DMS53 treated with DMSO at 0.1 percent for 48 hours (cell line): ENCODE results near the gene HSPA6.
"Not testable (repeated sequence)": the region's sequence is repeated elsewhere in the genome, so short reads cannot be mapped to it uniquely, and the experiment has no call there.

Source experiments
- DNase-seq: peaks from one replicate; lab custom pipeline; 2025; ENCODE audit not compliant: unreplicated experiment; lab: John Stamatoyannopoulos, UW

Gene HSPA6

DNA sequence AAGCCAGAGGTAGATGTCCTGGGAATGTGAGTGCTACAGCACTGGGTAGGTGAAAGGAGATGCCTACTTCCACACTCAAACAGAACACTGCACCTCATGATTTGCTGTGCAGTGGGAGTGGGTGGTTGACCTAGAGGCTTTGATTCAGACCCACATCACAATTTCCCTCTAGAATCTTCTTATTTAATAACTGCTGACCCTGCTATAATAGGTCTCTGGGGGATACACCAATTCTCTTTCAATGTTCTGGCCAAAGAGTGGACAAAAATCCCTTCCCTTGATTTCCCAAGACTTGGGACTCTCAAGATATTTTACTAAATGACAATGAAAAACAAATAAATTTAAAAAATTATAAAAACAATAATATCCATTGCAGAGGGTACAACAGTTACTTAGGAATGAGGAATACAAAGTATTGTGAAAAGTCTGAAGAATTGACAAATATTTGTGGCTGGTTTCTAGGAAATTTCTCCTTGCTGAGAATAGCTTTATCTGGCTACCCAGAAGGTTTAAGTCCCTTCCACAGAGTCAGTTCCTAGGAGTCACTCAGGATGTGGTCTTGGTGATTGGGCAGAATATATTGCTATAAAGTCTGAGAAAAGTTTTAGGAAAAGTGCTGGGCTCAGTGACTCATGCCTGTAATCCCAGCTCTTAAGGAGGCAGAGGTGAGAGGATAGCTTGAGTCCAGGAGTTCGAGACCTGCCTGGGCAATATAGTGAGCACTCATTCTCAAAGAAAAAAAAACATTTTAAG is 21.5 kb upstream of the HSPA6 start:
- DNase-seq = no peak

DNA sequence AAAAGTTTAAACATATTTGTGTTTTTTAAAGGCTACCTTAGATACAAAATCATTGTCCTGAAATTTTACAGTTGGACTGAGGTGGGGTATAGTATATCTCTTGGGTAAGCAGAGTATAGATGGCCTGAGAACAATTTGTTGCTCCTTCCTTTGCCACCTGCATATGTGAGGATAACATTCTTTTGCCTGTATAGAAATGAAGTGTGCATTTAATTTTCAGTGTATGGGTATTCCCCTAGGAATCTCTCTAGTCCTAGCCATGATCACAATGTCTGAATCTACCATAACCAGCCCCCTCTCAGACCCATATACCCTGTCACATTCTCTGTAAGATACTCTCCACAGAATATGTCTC is 21.0 kb upstream of the HSPA6 start:
- no peak for DNase-seq

DNA sequence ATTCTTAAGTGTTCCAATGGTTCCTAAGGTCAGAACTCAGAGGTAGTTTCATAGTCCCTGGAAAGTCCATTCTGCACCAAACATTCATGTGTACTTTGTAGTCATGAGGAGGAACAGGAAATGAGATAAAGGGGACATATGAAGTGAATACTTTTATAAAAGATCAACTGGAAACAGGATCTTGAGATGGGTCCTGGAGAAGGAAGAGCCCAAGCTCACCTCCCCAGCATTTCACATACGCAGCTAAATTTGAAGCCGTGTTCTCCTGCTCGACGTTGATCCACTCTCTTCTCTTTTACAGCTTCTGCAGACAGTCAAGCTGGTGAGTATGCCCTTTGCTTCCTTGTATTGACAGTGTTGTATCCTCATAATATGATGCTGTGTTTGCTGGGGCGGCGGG is 18.7 kb upstream of the HSPA6 start:
- DNase-seq = no peak

DNA sequence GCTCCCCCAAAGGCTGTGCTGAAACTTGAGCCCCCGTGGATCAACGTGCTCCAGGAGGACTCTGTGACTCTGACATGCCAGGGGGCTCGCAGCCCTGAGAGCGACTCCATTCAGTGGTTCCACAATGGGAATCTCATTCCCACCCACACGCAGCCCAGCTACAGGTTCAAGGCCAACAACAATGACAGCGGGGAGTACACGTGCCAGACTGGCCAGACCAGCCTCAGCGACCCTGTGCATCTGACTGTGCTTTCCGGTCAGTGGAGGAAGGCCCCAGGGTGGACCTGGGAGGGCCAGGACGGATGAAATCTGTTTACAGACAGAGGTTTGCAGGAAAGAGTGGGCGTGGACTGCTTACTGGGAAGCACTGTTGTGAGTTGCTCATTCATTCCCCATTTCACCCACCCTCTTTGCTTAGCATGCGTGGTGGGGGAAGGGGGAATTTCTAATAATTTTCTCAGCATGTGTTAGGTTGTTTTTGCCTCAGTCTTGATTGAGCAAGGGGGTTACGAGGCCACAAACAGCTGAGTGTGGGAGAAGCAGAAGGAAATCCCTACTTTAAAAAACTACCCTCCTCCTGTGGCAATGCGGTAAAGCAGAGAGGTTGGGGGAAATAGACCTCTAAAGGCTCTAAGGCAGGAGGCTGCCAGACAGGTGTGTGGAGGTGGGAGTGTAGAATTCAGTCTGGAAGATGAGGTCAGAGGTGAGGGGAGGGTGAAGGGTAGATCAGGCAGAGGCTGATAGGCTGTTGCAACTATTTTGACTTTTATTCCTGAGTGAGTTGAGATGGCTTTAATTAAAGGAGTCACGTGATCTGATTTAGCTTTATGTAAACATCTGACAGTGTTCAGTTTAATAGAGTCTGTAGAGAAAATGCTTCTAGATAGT is 17.8 kb upstream of the HSPA6 start:
- DNase-seq = no peak

DNA sequence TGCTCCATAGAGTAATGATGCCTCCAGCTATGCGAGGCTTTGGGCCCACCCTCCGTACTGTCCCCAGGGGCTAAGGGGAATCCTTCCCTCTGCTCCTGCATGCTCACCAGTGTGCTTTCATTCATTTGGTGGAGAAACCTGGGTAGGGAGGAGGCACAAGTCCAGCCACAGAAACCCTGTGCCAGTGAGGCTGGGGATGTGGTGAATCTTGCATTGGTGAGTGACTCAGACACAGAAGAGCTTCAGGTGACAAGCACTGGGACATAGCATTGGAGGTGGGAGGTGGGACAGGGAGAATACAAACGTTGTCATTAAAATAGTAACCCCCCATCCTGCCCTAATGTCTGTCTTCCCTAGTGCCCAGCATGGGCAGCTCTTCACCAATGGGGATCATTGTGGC is 13.9 kb upstream of the HSPA6 start:
- DNase-seq = no peak

DNA sequence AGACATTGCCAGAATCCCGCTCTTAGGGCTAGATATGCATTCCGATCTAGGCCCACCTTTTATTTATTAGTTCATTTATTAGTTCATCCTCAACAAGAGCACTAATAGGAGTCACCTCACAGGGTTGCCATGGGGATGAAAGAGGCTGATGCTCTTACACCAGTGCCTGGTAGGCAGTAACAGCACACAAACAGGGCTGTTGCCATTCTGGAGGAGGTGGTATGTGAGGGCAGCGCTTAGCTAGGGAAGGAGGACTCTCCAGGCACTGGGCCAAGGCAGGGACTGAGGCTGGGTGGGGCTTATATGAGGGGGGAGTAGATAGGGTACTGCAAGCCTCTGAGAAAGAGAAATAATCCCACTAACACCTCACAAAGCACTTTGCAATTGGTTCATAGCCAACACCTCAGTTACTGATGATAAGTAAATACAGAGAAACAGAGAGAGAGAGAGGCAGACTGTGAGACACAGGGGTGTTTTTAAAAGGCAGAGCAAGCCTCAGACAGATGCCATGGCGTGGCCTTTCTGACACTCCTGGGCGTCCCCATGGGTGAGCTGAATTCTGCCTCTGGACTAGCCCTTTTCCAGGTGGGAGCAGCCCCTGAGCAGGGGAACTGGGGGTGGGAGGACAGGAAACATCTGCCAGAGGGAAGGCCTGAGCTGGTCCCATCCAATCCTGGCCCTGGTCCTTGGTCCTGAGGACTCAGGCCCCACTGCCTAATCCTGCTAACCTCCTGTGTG is 13.2 kb upstream of the HSPA6 start:
- no peak for DNase-seq

DNA sequence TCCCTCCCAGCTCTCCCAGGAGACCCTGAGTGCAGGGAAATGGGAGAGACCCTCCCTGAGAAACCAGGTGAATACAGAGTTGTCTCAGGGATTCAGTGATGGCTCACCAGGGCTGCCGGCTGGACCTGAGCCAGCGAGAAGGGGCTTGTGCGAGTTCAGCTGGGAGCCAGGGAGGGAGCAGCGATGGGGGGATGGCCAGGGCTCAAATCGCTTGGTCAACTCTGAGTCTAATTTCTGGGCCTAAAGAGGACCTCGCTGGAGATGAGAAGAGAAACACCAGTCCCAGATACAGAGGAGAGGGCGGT is 12.6 kb upstream of the HSPA6 start:
- DNase-seq = no peak

DNA sequence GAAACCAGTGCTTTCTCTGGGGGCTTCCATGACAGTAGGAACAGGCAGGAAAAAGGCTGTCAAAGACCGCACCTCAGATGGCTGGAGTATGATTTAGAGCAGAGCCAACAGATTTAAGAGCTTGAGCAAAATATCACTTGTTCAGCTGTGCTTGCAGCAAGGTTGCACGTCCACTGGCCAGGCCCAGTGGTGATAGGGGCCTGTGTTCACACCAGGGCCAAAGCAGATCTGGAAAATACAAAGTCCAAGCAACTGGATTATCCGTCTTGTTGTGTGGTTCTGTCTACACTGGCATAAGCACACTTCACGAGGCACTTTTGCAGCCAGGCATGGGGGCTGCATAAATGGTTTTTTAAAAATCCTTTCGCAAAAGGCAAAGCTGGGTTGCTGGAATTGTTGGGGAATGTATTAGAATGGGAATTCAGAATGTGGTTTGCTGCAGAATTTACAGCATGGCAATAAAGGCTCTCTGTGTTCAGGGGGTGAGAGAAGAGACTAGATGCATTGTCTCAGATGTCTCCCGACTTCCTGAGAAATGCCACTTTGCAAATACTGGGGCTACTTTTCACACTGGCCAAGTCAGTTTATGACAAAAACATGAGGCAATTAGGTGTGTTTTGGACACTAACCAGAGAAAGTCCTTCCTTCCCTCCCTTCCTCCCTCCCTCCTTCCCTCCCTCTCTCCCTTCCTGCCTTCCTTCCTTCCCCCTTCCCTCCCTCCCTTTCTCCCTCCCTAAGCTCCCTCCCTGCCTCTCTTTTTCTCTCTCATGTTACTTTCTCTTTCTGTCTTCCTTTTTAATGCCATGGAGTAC is 11.5 kb upstream of the HSPA6 start:
- not testable (repeated sequence) for DNase-seq

DNA sequence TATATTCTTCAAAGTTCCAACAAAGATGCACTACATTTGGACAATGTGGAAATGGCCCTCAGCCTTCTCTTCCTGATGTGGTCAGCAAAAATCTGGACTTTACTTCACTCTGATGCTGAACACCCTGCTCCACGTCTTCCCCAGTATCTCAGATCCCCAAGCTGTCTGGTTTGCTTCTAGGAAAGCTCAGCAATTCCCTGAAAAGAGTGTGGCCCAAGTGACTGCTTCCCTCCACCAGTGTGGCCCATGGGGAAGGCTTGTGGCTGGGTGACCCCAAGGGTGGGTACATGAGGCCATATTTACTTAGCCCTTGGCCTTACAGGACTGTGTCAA is 10.9 kb upstream of the HSPA6 start:
- DNase-seq = not testable (repeated sequence)

DNA sequence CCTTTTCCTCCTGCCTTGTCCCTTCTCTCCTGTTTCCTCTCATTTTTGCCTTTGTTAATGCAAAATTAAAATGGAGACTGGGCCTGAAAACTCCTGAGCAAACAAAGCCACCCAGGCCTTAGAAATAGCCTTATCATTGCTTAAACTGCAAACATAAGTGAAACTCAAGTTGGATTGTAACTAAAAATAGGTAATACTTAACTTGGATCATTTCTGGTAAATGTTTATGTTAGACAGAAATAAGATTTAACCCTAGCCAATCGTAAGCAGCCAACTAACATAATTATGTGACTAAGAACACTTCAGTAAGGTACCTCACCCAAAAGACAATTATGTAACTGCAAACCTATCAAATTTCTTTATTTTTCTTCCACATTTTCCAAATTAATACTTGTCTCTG is 10.4 kb upstream of the HSPA6 start:
- DNase-seq = not testable (repeated sequence)

DNA sequence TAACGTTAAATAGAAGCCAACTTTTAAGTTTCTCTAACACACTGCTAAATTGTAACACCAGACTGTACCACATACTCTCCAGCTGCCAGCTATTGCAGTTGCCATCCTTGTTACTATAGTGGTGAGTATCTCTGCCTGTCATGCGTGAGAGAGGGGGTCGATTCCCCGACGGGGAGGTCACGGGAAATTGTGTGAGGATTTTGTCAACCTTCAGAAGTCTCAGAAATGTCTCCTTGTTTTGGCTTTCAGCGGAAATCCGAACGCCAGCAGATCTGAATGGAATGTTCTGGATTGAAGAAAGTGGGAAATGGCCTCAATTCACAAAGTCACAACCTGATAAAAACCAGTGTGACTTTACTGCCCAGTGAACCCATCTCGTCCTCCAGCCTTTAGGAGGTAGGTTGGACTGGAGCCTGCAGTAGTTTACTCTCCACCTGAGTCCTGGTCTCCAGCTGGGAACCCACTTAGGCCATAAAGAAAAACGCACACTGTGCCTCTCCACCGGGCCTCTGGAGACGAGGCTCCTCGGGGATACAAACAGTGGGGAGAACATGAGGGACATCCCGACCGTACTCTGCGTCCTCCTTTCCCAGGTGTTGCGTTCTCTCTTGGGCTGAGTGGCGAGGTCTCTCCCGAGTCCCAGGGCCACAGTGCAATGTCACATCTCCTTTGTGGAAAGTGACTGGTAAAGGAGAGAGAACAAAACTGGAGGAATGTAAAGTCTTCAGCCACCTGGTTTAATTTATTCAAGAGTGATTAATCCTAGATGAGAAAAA is 1.1 kb upstream of the HSPA6 start:
- DNase-seq = not testable (repeated sequence)

DNA sequence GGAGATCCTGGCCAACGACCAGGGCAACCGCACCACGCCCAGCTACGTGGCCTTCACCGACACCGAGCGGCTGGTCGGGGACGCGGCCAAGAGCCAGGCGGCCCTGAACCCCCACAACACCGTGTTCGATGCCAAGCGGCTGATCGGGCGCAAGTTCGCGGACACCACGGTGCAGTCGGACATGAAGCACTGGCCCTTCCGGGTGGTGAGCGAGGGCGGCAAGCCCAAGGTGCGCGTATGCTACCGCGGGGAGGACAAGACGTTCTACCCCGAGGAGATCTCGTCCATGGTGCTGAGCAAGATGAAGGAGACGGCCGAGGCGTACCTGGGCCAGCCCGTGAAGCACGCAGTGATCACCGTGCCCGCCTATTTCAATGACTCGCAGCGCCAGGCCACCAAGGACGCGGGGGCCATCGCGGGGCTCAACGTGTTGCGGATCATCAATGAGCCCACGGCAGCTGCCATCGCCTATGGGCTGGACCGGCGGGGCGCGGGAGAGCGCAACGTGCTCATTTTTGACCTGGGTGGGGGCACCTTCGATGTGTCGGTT is 477 bp downstream of the HSPA6 start:
- DNase-seq = not testable (repeated sequence)

DNA sequence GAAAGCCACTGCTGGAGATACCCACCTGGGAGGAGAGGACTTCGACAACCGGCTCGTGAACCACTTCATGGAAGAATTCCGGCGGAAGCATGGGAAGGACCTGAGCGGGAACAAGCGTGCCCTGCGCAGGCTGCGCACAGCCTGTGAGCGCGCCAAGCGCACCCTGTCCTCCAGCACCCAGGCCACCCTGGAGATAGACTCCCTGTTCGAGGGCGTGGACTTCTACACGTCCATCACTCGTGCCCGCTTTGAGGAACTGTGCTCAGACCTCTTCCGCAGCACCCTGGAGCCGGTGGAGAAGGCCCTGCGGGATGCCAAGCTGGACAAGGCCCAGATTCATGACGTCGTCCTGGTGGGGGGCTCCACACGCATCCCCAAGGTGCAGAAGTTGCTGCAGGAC is 981 bp downstream of the HSPA6 start:
- not testable (repeated sequence) for DNase-seq

DNA sequence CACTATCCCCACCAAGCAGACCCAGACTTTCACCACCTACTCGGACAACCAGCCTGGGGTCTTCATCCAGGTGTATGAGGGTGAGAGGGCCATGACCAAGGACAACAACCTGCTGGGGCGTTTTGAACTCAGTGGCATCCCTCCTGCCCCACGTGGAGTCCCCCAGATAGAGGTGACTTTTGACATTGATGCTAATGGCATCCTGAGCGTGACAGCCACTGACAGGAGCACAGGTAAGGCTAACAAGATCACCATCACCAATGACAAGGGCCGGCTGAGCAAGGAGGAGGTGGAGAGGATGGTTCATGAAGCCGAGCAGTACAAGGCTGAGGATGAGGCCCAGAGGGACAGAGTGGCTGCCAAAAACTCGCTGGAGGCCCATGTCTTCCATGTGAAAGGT is 1.6 kb downstream of the HSPA6 start:
- DNase-seq = not testable (repeated sequence)

DNA sequence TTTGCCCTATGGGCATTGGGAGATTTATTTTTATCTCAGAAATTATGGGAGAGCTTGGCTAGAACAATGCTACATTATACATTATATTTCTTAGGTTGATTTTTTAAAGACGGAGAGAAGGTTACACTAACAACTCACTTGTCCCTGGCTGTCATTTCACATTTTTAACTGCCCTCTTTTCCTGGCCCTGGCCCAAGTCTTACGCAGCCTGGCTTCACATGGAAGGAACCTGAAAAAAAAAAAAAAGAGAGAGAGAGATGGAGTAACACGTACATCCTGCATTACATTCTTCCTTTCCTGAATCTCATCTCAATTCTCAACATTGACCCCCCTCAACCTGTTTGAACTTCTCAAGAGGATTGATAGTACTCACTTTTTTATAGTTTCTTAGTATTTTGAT is 4.2 kb downstream of the HSPA6 start:
- not testable (repeated sequence) for DNase-seq

DNA sequence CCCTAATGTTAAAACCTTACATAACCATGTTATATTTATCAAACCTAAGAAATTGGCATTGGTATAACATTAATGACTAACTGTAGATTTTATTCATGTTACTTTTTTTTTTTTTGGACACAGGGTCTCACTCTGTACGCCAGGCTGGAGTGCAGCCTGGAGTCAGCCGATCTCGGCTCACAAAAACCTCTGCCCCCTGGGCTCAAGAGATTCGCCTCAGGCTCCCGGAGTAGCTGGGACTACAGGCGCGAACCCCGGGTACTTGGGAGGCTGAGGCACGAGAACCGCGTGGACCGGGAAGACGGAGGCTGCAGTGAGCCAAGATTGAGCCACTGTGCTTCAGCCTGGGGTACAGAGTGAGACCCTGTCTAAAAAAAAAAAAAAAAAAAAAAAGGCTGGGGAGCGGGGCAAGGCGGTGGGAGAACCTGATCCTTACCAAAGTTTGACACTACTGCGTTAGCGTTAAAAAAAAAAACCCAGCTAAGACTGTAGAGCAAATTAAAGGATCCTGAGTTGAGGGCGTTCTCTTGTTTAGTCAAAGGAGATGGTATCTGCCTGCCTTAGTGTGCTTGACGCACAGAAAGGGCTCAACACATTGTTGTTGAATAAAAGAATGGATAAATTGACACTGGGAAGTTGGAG is 5.2 kb downstream of the HSPA6 start:
- peak; percentile 67 for DNase-seq

DNA sequence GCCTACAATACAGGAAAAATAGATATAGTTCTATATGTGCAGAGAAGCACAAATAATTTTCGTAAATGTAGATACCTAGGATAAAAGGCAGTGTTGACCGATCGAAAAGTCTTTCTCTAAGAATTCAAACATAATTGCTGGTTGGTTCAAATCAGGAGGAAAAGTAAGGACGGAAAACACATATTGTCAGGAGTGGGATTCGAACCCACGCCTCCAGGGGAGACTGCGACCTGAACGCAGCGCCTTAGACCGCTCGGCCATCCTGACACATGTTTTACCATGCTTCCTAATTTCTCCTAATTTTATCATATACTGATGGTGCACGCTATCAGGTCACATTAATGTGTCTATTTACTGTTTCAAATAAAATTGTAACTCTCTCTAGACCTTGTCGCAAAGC is 5.8 kb downstream of the HSPA6 start:
- peak; percentile 68 for DNase-seq

DNA sequence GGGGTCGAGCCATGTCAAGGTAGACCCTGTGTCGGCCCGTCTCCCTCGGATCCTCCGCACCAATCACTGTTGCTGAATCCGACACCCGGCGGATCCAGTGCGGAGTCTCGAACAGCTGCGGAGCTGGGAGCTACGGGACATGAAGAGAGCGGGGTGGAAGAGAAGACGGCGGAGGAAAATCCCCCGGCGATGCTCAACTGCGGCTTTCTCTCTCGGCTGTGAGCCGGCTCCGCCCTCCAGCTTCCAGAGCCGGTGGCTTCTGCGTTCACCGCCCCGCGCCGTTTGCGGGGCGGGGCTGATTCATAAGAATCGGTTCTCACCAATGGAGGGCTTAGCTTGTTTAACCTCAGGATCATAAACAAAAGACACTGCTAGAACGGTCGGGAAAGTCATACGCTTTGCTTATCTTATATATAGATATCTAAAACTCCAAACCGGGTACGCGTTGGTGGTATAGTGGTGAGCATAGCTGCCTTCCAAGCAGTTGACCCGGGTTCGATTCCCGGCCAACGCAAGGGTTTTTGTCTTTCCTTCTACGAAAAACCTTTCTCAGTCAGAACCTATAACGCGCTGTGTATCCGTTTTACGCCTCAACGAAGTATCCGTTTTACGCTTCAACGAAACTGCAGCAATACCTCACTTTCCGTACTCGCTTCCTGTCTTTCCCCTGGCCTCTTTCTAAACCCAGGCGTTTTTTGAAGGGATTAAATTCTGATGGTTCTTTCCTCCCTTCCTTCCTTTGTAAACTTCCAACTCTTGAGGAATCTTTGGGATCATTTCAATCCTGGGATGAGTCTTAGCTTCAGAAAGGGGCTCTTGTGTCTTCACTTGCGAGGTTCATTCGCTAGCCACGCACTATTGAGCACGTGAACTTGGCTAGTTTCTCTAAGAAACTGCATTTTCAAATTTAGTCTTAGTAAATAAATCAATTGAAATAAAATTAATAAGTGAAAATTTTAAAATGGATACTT is 6.6 kb downstream of the HSPA6 start:
- peak; percentile 95 for DNase-seq
